H1 (cell line): ENCODE data around the gene SEC22C. TPM values are rescaled to one million over a fixed set of nuclear protein-coding genes. Genes with fewer than 3 reads are reported as not detected.

Experiments
- CBX5 ChIP-seq: fragments of 300-800, 300-1000 bp; sonication (generic); IDR thresholded peaks from 2 replicates; pipeline ENCODE4 v1.7.1; 2016; ENCODE audit warnings: antibody characterized with exemption, low read length, low read depth
- MAFK ChIP-seq: IDR thresholded peaks from 2 replicates; pipeline ENCODE4 v1.6.1; 2012; ENCODE audit warnings: low read depth, mild to moderate bottlenecking, improper control_type of control experiment, low read length
- POLR2AphosphoS5 ChIP-seq: IDR thresholded peaks from 2 replicates; pipeline ENCODE4 v1.6.1; 2011; ENCODE audit warnings: low read depth, low read length
- SUZ12 ChIP-seq: fragments of 200-600 bp; sonication (generic); IDR thresholded peaks from 2 replicates; pipeline ENCODE4 v1.6.1; 2012; ENCODE audit warnings: mild to moderate bottlenecking, inconsistent platforms, low read length, moderate library complexity, mixed read lengths
- TAF1 ChIP-seq: IDR thresholded peaks from 2 replicates; pipeline ENCODE4 v1.6.1; 2011; ENCODE audit warnings: mild to moderate bottlenecking, low read depth, low read length
- polyA plus RNA-seq, 7 experiments: library from polyadenylated mRNA; depleted of rRNA in 3 of 7; stranded (reverse) in 5 of 7; unstranded in 2 of 7; fragments of >200 nt in 5 of 7; fragments of 200-250 nt in 2 of 7; gene quantifications; 1 replicate in 5 of 7; 2 replicates in 1 of 7; 4 replicates in 1 of 7; pipeline versions ENCODE4 v1.2.1 to v1.2.3, GENCODE V29; 2011 to 2013; ENCODE audit warnings: missing spikeins in 2 of 7, mixed read lengths in 2 of 7
- total RNA-seq: library from RNA; stranded (reverse); fragmentation: NEBNext Ultra II Directional; extraction: Animal tissue kit (Norgen Biotek cat#: 25700); gene quantifications from 2 replicates; pipeline ENCODE4 v1.2.1, GENCODE V29; 2021
- TF ChIP-seq, protein P1 (sequence below): IDR thresholded peaks from 2 replicates; pipeline ENCODE4 v1.6.1; 2011; ENCODE audit warnings: low read length, improper control_type of control experiment

The SEC22C gene
- total and polyA plus RNA-seq, 2 of the 8 experiments (the other 6 are each of a cell fraction or from before 2014, with no cell fraction given): 23.4 to 38.3 TPM

DNA sequence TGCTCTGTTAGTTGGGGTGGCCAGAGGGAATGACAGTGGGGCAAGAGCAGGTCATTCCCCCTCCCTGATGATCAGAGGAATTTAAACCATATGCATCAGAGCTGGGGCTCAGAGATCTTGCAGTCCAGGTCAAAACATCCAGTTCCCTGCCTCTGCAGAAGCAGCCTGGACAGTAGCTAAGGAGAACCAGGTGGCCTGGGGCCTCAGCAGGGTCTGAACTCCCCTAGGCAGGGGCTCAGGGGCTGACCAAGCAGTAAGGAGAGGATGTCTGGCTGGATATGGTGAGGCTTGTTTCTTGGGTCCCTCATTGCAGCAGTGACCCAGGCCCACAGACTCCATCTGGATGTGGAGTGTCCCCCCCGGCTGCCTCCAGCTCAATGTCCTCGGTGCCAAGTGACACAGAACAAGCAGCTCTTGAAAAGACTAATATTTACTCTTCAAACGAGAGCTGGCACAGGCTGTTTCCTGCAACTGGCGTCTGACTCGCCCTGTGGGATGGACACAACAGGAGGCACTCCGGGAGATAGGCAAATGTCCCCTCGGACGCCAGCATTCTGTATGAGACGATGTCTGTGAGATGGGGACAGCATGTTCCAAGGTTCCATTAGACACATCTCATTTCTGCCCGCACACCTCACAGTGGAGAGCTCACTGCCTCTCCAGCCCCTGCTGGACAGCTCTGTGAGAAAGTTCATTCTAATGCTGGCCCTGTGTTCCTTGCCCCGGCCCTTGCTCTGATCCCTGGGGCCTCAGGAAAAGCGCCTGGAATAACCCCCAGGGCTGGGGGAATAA lies 37.1 kb downstream of the SEC22C start (continued):
- TF ChIP-seq SUZ12 (no peak), CBX5 (no peak), TAF1 (no peak), POLR2AphosphoS5 (no peak), MAFK (no peak)
- TF ChIP-seq, protein P1, sequence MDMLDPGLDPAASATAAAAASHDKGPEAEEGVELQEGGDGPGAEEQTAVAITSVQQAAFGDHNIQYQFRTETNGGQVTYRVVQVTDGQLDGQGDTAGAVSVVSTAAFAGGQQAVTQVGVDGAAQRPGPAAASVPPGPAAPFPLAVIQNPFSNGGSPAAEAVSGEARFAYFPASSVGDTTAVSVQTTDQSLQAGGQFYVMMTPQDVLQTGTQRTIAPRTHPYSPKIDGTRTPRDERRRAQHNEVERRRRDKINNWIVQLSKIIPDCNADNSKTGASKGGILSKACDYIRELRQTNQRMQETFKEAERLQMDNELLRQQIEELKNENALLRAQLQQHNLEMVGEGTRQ: no peak
